Sigmoid colon (tissue), 7 donors: ENCODE measurements around the gene GLDC. TPM values are rescaled to one million over a fixed set of nuclear protein-coding genes. Genes with fewer than 3 reads are reported as not detected.

Source experiments
- DNase-seq: peaks from one replicate; pipeline ENCODE4 v3.0.0-alpha.2; 2019
- H3K27ac ChIP-seq, 4 donors: fragments of 200-600 bp; sonication (generic); one replicate each; pipeline ENCODE4 v1.5.1; 2016 to 2019; ENCODE audit warnings: mild to moderate bottlenecking in 1 of 4
- H3K27me3 ChIP-seq, 3 donors: fragments of 200-600 bp; sonication (generic); one replicate each; pipeline ENCODE4 v1.5.1; 2019; ENCODE audit warnings: mild to moderate bottlenecking in 1 of 3
- H3K36me3 ChIP-seq, 4 donors: fragments of 200-600 bp; sonication (generic); one replicate each; pipeline ENCODE4 v1.5.1; 2016 to 2019
- H3K4me1 ChIP-seq, 4 donors: fragments of 200-600 bp; sonication (generic); one replicate each; pipeline ENCODE4 v1.5.1; 2017 to 2019
- H3K4me3 ChIP-seq, 4 donors: fragments of 200-600 bp; sonication (generic); one replicate each; pipeline ENCODE4 v1.5.1; 2017 to 2019; ENCODE audit warnings: mild to moderate bottlenecking in 2 of 4, moderate library complexity in 1 of 4
- H3K9me3 ChIP-seq, 4 donors: fragments of 200-600 bp in 3 of 4; sonication (generic) in 3 of 4; one replicate each; pipeline versions ENCODE4 v1.5.1 to v1.6.1; 2013 to 2019
- CTCF ChIP-seq, 4 experiments: fragments of 450-650 bp in 3 of 4; fragments of 200-600 bp in 1 of 4; IDR thresholded peaks; one replicate each; pipeline ENCODE4 v1.5.1; 2016 to 2019; ENCODE audit warnings: antibody characterized with exemption in 4 of 4, mild to moderate bottlenecking in 3 of 4, moderate library complexity in 2 of 4
- EP300 ChIP-seq, 4 donors: sonication (generic); formaldehyde crosslinking; IDR thresholded peaks; one replicate each; pipeline ENCODE4 v1.6.1; 2017; ENCODE audit warnings: antibody characterized with exemption in 4 of 4
- POLR2A ChIP-seq, 2 donors: fragments of 450-650 bp; IDR thresholded peaks; one replicate each; pipeline ENCODE4 v1.6.1; 2016; ENCODE audit warnings: antibody characterized with exemption in 2 of 2, mild to moderate bottlenecking in 2 of 2, moderate library complexity in 2 of 2
- POLR2AphosphoS5 ChIP-seq, 4 donors: sonication (generic); formaldehyde crosslinking; IDR thresholded peaks; one replicate each; pipeline ENCODE4 v1.6.1; 2017; ENCODE audit warnings: antibody characterized with exemption in 4 of 4
- WGBS, 2 donors: extraction: QIAGEN DNeasy Blood & Tissue Kit; methylation state at CpG; one replicate each; pipeline ENCODE4 v1.1.7; 2013; 5-methylcytosine and 5-hydroxymethylcytosine counted together
- intact Hi-C: fragments of 100-400 bp; cut with DNase I; formaldehyde crosslinking; loops from one replicate; pipeline ENCODE4 v1.15.1; 2023
- polyA plus RNA-seq, 3 donors: library from polyadenylated mRNA; stranded (reverse); fragments of 200-250 nt; gene quantifications; one replicate each; pipeline ENCODE4 v1.2.3, GENCODE V29; 2013
- total RNA-seq, 4 donors: library from RNA; depleted of rRNA; stranded (reverse); fragments of >200 nt; gene quantifications; one replicate each; pipeline ENCODE4 v1.1.0, GENCODE V29; 2016
- donor health status: healthy with polysubstance abuse.
- donor health status: Bipolar disorder and iron deficiency.
- donor health status: healthy.

Gene GLDC
- total and polyA plus RNA-seq, 7 donors: 0.51 to 1.8 (median 1.2) TPM; not detected in 4

GRCh38 chr9:6562871-6563430, 82.6 kb downstream of the GLDC start:
- Histone ChIP-seq H3K9me3 (no peaks in the 10 kb centered on the region), H3K27me3 (no peaks in the 10 kb centered on the region), H3K27ac (no peak overlapping the region), H3K36me3 (no peaks in the 10 kb centered on the region), H3K4me3 (no peak overlapping the region), H3K4me1 (no peaks in the 10 kb centered on the region)
- intact Hi-C loops: no loop called here
- no peak for TF ChIP-seq EP300 (IDR thresholded peaks at IDR 0.05)
- no peak for TF ChIP-seq POLR2A (IDR thresholded peaks at IDR 0.05)
- TF ChIP-seq POLR2AphosphoS5 (IDR thresholded peaks at IDR 0.05): no peak
- TF ChIP-seq CTCF (IDR thresholded peaks at IDR 0.05): no peak
- 83 to 91% methylated on average over 7 of the region's 7 CpGs for WGBS, 2 donors
- no peak for DNase-seq

DNA sequence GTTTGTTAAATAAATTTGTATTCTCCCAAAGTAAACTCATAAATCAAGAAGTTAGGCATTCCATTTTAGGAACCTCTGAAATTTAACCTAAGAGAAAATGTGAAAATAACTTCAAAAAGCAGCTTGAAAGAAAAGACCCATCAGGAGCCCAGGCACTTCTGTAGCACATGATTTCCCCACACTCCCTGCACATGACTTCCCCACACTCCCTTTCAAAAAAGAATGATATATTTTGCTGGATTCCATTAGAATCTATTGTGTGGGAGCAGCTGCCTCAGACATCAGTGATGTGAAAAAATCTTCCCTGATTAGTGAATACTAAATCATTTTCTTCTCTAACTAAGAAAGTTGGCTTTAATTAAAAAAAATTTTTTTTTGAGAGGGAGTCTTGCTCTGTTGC, 83.3 kb downstream of the GLDC start:
- DNase-seq: no peak
- H3K4me3 ChIP-seq: no peak overlapping the region
- H3K27ac ChIP-seq: no peak overlapping the region
- H3K9me3 ChIP-seq: no peaks in the 10 kb centered on the region
- H3K27me3 ChIP-seq: no peaks in the 10 kb centered on the region
- TF ChIP-seq EP300 (IDR thresholded peaks at IDR 0.05) (no peak), POLR2AphosphoS5 (IDR thresholded peaks at IDR 0.05) (no peak), CTCF (IDR thresholded peaks at IDR 0.05) (no peak), POLR2A (IDR thresholded peaks at IDR 0.05) (no peak)
- no peaks in the 10 kb centered on the region for H3K4me1 ChIP-seq
- intact Hi-C loops: no loop called here
- H3K36me3 ChIP-seq: no peaks in the 10 kb centered on the region

- no peaks in the 10 kb centered on the region for H3K27me3 ChIP-seq
- intact Hi-C loops: no loop called here
- 87 to 90% methylated on average over 9 of the region's 9 CpGs for WGBS, 2 donors
Observed at GRCh38 chr9:6557883-6558616, 87.5 kb downstream of the GLDC start.

DNA sequence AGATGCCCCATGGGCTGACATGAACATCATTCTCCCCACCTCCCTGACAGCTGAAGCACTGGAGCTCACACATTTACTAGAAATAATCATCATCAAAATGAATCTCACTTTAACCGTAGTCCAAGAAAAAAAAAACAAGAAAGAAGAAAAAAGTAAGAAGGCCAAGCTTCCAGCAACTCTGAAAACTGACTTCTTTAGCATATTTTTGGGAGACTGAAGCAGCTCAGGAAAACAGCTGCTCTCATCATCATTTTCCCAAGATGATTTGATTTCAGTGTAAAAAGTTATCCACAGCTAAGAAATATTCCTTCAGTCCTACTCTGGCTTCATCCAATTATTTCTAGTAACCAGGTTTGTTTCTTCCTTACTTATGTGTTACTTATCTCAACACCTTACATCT, 91.7 kb downstream of the GLDC start:
- Histone ChIP-seq H3K27ac (no peak overlapping the region), H3K36me3 (no peaks in the 10 kb centered on the region), H3K27me3 (no peaks in the 10 kb centered on the region), H3K4me3 (no peak overlapping the region), H3K9me3 (no peaks in the 10 kb centered on the region), H3K4me1 (peaks cover 0 to 11% (median 4%) of the 10 kb centered on the region in 4 donors)
- WGBS, 2 donors: 93 to 98% methylated on average over 1 of the region's 1 CpG
- intact Hi-C loops: no loop called here
- TF ChIP-seq POLR2AphosphoS5 (IDR thresholded peaks at IDR 0.05): no peak
- no peak for TF ChIP-seq POLR2A (IDR thresholded peaks at IDR 0.05)
- no peak for TF ChIP-seq CTCF (IDR thresholded peaks at IDR 0.05)
- no peak for TF ChIP-seq EP300 (IDR thresholded peaks at IDR 0.05)
- DNase-seq: no peak

More at GRCh38 chr9:6557883-6558616, 87.5 kb downstream of the GLDC start:
- no peaks in the 10 kb centered on the region for H3K36me3 ChIP-seq
- H3K27ac ChIP-seq: no peak overlapping the region
- no peaks in the 10 kb centered on the region for H3K9me3 ChIP-seq
- no peak overlapping the region for H3K4me3 ChIP-seq
- no peaks in the 10 kb centered on the region for H3K4me1 ChIP-seq
- no peak for DNase-seq
- no peak for TF ChIP-seq CTCF (IDR thresholded peaks at IDR 0.05)
- TF ChIP-seq POLR2AphosphoS5 (IDR thresholded peaks at IDR 0.05): no peak
- TF ChIP-seq EP300 (IDR thresholded peaks at IDR 0.05): no peak
- no peak for TF ChIP-seq POLR2A (IDR thresholded peaks at IDR 0.05)
